NCI-H146 treated with DMSO at 0.1 percent for 48 hours (cell line): ENCODE results near the gene NEIL3.

Experiments
- DNase-seq: peaks from one replicate; lab custom pipeline; 2025; ENCODE audit not compliant: unreplicated experiment; lab: John Stamatoyannopoulos, UW

The NEIL3 gene

DNA sequence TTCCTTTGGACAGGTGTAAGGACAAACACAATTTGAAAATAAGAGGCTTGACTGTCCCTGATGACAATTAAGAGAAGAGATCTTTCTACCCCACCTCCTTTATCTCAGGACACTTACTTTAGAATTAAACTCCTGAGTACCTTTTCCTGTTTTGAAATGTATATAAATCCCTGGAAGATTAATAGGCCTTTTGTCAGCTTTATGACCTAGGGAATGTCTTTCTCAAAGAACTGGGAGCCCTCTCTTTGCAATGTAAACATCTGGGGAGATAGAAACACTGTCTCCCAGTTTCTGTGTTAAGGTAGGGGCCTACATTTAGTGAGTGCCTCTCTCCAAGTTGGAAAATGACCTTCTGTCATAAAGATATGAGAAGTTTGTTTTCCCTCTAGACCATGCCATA, 100.9 kb downstream of the NEIL3 start:
- no peak for DNase-seq

DNA sequence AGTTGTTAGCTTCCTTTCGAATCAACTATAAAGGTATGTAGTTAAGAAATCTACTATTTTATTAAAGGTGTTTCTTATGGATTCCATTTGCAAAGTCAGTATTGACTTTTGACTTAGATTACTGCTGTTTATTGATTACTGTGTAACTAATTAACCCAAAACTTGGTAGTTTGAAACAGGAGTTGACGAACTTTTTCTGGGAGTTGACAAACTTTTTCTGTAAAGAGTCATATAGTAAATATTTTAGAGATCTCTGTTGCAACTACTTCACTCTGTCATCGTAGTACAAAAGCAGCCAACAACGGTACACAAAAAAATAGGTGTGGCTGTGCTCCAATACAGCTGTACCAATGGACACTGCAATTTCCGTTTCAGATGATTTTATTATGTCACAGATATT, 102.3 kb downstream of the NEIL3 start:
- DNase-seq: no peak
